Gastrocnemius medialis (tissue), 4 donors: ENCODE measurements around the gene CAPN8.

Experiments
- CTCF ChIP-seq, 5 experiments: fragments of 450-650 bp in 3 of 5; fragments of 200-600 bp in 2 of 5; sonication (generic) in 2 of 5; IDR thresholded peaks in 4 of 5; conservative IDR thresholded peaks in 1 of 5; 1 replicate in 4 of 5; 2 replicates in 1 of 5; pipeline ENCODE4 v1.5.1; 2016 to 2019; ENCODE audit warnings: antibody characterized with exemption in 5 of 5, mild to moderate bottlenecking in 3 of 5, moderate library complexity in 3 of 5
- POLR2A ChIP-seq, 2 donors: fragments of 450-650 bp; IDR thresholded peaks; one replicate each; pipeline ENCODE4 v1.6.1; 2017; ENCODE audit warnings: antibody characterized with exemption in 2 of 2, mild to moderate bottlenecking in 2 of 2, moderate library complexity in 2 of 2

DNA sequence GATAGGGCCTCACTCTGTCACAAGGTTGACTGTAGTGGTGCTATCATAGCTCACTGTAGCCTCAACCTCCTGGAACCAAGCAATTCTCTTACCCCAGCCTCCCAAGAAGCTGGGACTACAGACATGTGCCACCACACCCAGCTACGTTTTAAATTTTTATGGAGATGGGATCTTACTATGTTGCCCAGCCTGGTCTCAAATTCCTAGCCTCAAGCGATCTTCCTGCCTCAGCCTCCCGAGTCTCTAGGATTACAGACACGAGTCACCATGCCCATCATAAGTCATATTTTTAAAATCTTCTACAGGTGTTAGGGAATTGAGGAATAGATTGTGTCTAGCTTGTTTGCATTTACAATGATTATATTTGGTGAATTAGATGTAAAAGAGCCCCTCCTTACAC is 145.3 kb downstream of the CAPN8 start:
- TF ChIP-seq CTCF (IDR thresholded peaks at IDR 0.05 in 4 of 5, conservative IDR thresholded peaks at IDR 0.05 in 1 of 5) (no peak), POLR2A (IDR thresholded peaks at IDR 0.05) (no peak)
